Activated CD4-positive, alpha-beta T cell treated with anti-CD3 and anti-CD28 coated beads for 48 hours (primary cell): ENCODE measurements around the gene SLC17A6.
A peak's percentile ranks its signal among the peaks of the same experiment; 100 is the strongest.

ENCODE experiments used
- DNase-seq: peaks from one replicate; pipeline ENCODE4 v3.0.0-alpha.2; 2020

The SLC17A6 gene

DNA sequence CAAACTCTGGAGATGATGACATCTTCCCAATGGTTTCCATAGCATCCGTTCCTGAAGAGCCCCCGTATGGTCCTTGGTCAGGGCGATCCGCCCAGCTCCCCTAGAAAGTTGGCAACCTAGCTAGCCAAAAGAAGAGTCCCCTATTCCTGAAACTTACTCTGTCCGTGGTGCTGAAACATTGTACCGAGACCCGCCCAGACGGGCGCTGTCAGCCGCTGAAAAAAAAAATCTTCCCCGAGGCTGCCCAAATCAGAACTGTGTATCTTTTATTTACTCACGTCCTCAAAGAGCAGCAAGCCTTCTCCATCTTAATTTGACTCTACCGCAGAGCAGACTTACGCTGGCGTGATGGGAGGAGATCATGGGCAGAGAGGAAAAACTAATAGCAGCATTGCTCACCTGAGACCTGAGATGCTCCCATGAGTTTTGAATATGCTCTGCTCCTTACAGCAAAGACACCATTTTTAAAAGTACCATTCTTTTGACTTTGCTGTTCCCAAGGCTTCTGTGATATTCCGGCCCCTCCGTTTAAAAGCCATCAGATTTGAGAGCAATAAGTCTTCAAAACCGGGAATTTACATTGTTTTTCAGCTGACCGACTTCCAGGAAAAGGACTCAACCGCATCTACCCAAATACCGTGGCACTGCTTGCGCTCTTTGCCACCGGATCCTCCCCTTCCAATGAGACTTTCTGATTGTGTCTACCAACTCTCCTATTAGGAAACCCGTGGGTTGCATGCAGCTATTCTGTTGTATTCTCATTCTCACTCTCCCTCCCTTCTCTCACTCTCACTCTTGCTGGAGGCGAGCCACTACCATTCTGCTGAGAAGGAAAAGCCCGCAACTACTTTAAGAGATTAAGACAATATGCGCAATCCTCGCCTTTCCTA, at the start of gene SLC17A6:
SLC17A6 (plus strand) TSS at position 786 of the 890 bp plus-strand sequence. CDS start 153 bp downstream, outside the sequence.
- DNase-seq, result peak; percentile 12

DNA sequence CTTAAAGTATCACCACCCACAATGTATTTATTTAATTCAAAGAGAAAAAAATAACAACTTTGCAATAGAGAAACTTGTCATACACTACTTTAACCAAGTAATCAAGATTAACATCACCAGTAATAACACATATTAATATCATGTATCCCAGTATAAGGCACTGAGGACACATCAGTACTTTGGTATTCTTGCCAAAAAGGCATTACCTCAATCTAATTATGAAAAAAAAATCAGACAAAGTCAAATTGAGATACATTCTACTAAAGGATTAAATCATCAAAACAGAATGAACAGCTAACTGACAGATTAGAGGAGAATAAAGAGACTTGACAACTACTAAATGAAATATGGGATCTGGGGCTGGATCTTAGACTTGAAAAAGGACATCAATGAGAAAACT, 35.8 kb upstream of the SLC17A6 start:
- no peak for DNase-seq

DNA sequence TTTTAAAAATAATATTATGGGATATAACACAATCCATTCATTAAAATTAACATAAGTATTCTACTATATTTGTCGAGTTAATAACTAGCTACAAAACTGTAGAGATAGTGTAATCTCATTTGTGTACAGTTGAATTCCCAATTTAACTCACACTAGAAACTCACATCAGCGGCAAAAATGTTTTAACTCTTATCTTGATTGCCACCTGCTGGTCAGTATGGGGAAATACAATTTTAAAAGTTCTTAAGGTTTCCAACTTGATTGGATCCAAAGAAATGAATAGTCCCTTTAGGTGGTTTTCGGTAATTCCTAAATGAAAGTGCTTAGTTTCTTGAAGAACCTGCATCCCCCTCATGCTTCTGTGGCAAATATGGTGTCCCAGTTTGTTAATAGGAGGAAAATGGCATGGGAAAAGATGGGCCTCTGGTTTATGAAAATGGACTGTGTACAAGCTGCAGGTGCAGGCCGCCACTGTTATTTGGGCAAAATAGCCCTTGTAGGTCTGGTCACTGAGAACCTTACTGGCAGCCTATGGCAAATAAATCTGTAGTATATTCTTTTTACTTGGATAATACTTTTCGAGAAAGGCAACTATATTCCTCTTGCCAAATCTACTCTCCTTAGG, 33.7 kb upstream of the SLC17A6 start:
- DNase-seq, result no peak

DNA sequence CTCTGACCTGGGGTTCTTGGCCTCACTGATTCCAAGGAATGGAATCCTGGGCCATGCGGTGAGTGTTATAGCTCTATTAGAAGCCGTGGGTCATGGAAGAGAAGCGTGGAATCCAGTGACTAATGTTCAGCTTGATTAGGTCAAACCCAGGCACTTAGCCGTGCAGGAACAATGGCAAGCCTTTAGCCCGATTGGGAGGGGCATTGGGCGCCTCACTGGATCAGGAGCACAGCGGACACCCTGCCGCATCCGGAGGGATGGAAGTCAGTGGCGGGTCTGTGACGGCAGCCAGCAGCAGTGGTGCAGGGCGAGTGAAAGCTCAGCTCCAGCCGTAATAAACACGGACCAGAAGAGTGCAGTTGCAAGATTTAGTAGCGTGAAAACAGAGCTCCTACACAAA, 20.5 kb upstream of the SLC17A6 start:
- DNase-seq, result no peak

DNA sequence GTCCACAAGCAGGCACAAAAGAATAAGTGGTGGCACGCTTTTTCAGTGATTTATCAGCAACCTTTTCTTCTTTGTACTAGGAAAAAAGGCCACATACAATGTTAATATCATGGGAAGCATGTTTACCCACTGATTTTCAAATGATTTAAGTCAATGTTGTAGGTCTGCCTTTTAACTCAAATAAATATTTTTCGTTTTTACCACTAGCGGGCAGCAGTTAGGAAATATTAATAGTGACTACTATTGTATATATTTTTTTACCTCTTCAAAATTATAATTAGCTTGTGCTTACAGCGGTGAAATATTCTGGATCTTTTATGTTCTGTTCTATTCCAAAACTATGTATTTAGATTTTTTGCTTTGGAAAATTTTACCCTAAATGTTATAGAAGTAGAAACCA, 6.4 kb upstream of the SLC17A6 start:
- DNase-seq, result no peak

DNA sequence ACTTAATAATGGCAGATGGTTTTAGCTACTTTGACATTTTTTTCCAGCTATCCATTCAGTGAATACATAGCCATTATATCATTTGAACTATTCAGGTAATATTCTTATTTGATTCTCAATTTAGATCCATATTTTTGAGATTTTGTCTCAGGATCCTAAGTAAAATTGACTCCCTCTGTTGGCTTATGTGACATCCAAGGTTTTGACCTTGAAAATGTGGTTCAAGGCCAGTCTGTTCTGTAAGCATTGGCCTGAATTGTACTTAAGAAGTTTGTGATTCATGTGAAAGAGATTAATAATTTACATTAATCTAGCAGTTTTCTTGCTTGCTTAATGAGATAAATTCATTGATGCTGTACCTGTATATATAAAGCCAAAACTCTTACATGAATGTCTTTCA, 1.6 kb upstream of the SLC17A6 start:
- DNase-seq, result no peak

DNA sequence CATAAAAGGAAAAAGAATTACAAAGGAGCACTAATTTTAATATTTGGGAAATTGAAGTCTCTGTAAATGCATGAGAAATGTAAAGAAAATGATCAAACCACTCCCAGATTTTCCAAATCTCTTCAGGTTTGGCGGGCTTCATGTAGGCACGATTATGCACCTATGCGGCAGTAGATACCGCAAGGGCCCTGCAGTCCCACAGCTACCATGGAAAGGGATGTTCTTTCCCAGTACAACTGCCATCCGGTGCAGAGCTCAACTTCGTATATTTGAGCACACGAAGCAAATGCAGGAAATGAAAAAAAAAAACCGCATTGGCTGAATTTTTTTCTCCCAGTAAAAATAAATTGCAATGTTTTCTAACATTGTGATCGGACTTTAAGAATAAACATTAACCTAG, 1.4 kb downstream of the SLC17A6 start:
- no peak for DNase-seq

DNA sequence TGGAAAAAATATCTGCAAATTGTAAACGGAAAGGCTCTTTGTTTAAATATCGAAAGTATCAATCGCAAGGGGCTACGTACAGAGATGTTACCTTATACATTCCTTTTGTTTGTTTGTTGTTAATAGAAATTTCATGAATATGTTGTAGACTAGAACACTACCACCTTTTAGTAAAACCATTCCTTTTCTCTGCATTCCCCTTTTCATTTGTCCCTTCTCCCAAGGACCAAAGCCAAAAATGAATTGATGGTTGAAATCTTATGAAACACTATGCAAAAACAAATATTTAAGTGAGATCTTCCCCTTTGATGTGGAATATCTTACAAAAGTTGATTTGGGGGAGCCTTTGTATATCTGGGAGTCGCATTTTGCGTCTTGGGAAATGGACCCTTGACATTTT, 2.1 kb downstream of the SLC17A6 start:
- no peak for DNase-seq

DNA sequence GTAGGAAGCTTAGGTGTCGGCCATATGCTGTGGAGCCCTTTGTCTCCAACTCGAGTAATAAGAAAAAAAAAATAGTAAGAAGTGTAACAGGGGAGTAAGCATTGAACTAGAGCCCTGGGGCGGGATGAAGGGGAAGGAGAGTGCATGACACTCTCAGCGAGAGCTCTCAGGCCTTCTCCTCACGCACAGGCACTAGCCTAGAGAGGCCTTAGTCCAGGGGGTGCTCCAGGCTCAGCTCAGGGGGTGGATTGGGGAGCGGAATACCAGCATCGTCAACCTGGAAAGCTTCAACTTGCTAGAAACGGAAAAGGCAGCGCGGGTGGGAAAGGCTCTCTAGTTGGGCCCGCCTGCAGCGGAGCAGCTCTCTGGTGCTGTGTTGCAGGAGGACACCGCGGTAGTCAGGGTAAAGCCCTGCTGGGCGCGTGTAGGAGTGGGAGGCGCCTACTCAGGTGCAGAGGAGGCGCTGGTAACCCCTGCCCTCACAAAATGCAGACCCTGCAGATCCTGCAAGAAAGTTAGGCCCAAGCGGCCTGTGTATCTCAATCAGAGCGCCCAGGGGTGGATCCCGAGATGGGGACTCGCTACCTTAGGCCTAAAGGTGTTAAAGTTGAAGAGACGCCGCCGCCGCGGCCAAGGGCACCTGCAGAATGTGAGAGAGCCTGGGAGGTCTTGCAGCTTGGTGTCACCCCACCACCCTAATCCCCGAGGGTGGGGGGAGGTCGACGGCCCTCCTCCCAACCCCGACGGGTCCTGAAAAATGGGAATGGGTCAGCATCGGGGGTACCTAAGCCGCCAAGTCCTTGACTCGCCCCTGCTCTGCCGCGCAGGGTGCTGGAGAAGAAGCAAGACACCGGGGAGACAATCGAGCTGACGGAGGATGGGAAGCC, 2.8 kb downstream of the SLC17A6 start:
- peak; percentile 6 for DNase-seq

DNA sequence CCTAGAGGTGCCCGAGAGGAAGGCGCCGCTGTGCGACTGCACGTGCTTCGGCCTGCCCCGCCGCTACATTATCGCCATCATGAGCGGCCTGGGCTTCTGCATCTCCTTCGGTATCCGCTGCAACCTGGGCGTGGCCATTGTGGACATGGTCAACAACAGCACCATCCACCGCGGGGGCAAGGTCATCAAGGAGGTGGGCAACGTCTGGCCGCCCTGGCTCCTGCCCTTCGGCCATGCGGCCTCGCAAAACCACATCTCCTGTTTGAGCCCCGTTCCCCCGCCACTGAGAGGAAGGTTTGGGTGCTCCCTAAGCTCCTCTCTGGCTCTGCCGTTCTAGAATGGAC, 3.4 kb downstream of the SLC17A6 start:
- peak; percentile 7 for DNase-seq

DNA sequence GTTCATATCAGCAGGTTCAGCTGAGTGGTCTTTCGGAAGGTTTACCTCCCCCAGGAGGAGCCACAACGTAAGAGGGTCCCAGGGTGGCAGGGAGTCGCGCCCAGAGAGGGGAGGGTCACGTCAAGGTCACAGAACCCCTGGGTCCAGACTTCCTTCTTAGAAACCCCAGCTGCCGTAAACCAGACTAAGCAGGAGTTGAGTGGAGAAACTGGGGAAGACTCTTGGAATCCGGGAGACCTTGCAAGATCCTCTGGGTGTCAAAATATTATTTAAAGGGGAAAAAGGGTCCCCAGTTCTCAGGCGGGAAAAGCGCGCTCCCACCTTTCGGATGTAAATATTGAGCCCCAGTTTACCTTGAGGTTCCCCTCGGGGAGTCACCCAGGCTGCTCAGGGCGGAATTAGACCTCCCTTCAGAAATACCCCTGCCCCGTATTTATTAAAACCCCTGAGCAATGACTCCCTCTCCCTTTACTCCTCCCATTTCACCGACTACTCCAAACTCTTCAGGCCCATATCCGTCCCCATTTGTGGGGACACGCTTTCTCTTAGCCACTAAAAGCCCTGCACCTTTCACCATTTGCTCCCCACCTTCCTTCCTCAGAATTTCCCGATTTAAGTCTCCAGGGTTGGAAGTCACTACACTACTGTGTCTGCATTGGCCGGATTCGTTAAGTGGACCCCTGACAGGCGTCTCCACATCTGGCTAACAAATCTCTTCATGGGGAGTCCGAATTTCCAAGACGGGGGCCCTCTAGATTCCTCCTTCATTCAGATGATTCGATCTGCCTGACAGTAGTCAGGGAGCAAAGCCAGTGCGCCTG, 4.2 kb downstream of the SLC17A6 start:
- DNase-seq, result no peak

DNA sequence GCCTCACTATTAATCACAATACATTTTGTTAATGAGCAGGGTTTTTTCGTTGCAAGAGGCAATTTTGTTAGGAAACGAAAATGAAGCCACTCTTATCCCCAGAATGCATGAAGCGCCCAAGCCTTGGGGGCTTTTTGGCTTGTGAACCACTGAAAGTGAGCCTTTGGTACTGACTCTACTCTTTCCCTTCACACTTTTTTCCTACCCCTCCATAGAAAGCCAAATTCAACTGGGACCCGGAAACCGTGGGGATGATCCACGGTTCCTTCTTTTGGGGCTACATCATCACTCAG, 4.8 kb downstream of the SLC17A6 start:
- no peak for DNase-seq

DNA sequence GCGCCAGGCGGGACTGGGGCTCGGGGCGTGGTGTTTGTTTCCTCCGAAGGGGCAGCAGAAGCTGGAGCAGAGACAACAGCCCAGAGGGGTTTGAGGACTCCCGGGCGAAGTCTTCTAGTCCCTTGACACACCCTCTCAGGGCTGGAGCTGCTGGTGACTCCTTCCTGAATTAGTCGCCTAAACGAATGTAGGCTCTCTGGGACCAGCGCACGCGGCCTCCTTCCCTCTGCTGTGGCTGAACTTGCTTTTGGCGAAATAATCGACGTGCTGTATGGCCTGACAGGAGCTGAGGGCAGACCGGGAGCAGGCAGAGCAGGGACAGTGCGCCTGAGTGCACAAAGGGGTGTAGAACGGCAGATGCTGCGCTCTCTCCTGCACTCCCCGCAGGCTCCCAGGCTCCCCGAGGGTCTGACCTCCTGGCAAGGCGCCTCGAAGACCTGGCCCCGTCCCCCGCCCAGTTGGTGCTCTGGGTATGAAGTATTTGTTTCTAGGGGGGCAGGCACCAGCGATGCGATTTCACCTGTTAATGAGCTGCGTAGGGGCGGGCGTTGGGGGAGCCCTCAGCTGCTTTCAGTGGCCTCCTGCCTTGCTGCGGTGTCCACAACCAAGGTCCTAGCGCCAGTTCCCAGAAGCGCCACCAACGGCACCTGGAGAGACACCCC, 5.3 kb downstream of the SLC17A6 start:
- DNase-seq, result no peak

DNA sequence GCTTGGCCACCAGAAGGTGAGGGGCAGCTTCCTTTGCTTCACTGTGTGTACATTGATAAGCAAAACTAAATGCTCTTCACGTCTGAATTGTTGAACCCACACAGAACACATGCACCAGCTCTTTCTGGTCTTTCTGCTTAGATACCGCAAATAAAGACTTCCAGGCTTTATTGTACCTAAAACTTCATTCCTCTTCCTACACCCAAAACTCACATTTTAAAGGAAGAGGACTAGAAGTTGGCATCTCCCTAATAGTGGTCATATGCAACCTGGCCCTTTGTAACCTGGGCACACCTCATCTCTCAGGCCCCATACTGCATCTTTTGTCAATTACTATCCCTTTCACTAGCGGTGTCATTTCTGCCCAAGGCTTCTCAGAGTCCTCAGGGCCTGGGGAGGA, 5.9 kb downstream of the SLC17A6 start:
- no peak for DNase-seq

DNA sequence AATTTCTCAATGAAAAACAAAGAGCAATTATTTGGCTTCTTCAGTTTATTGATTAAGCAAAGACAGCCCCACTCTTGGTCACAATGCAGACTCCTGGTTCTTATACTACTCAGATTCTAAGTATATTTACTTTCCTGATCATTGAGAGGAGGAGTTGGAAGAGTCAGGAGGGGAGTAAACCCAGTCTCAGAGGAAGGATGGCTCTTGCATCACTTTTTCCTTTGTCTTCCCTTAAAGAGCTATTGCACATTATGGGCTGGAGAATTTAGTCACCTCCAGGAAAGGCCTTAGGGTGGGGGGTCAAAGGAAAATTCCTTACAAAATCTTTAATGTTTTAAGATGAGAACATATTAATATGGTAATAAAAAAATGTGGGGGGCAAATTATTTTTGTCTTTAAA, 8.1 kb downstream of the SLC17A6 start:
- DNase-seq, result no peak

DNA sequence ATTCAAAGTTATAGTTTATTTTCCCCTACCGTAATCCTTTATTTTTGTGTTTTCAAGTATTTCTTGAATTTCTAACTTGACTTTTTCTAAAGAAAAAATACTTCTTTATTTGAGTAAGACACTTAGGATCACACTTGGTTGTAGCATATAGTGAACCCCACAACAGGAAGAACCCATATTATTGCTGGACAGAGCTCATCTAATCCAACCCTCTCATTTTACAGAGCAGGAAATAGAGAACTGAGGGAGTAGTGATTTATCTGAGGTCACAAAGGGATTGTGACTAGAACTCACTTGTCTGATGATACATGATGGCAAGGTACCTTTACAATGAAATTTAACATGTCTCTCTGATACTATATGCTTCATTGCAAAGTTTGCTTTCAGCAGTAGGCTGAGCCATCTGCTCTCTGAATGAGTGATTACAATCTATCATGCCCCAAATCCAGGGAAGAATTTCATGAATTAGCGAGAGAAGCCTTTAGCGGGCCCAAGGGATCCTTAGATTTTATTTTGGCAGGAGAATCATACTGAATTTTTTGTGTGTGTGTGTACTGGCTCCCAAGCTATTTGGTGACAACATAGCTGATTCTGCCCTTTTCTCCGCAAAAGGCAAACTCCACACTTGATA, 9.8 kb downstream of the SLC17A6 start:
- no peak for DNase-seq

DNA sequence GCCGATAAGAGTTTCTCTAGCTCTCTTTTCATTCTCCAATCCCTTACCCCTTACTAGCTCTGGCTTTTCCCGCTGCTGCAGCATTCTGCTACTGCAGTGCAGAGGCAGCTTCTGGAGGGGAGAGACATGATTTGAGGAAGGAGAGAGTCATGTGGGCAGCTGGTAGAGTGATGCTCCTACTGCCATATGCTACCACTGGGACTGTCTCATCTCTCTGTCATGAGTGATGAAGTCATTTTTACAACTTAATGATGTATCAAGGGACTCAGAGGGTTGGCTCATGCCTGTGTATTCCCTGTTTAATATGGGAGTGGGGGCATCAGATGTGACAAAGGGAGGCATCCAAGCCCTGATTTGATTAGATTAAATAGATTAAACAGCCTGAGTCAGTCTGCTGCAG, 11.3 kb downstream of the SLC17A6 start:
- DNase-seq, result no peak

DNA sequence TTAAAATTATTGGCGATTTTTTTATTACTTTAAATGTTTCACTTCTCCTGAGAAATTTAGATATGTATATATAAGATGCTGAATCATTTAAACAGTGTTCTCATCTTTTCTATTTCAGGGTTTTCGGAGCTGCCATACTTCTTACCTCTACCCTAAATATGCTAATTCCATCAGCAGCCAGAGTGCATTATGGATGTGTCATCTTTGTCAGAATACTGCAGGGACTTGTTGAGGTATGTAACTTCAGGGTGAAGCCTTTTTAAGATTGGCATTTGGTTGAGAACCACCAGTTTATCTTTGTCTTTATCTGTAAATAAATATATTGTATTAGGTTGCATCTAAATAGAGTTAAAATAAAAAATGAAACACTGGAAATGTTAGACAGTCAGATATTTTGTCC, 21.1 kb downstream of the SLC17A6 start:
- DNase-seq, result no peak

DNA sequence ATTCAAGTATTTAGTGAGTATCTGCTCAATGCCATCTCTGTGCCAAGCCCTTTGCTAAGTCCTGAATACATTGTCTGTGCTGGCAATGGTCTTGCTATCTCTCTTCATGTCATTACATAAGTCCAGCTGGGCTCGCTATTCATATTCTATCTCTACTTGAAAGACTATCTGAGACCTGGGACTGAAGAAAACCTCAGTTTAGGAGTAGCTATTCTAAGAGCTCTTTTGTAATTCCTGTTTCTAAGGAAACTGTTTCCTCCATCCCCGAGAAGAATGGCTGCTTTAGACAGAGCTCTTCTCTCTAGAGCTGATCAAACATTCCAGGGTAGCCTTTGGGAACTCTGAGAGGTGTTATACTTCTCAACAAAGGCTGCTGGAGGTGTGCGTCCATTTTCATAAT, 33.0 kb downstream of the SLC17A6 start:
- no peak for DNase-seq

DNA sequence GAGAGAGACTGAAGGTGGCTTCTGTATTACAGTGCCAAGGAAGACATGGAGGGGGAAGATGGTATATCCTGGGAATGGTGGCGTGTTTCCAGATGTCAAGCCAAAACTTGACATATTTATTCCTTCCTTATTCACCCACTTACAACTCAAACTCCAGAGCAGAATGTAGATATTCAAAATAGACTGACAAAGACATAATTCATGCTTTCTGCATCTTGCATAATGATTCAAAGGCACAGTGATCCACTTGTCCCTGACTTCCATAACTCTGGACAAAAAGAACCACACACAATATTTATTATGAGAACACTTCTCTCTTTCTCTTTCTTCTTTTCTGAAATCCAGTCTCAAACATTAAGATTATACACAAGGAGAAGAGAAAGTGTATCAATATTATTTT, 48.9 kb downstream of the SLC17A6 start:
- no peak for DNase-seq

DNA sequence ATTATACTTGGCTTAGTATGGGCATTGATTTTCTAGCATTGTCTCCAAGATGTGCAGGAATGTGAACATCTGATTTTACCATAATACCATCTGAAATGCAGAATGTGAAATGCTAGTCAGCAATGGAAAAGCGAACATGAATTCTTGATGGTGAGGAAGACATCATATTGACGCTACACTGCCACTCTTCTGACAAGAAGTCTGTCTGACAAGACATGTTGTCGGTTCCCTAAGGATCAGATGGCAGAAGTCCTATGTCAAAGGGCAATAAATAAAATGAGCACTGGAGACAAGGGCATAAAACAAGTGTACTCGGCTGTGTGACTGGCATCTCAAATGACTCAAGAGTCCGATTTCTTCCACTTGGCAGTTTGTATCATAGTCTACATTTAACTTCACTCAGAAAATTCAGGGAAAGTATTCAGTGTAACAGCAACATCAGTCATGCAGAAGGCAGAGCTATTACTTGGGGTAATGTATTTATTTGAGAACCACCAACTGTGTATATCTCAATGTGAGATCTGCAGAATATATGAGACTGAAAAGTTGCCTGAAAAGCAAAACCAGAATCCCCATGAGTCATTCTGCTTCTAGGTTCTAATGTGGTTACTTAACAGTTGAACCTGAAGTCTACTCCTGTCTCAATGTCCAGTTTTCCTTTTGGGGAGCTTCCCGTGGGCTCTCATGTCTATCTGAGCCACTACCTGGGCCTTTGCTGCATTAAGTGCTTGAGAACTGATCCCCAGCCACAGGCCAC, 51.5 kb downstream of the SLC17A6 start:
- no peak for DNase-seq
